DND-41 (cell line): ENCODE data around the gene SMIM35.

Experiments
- ATAC-seq: fragments of 200-7000 bp; cut with Tn5 transposase; 3 replicates; pipeline ENCODE4 v1.9.1; 2021; ENCODE audit warnings: low read depth; ENCODE audit not compliant: insufficient read depth
- DNase-seq: peaks from one replicate; pipeline ENCODE4 v3.0.0-alpha.2; 2020
- H2AFZ ChIP-seq: 2 replicates; pipeline ENCODE4 v1.6.0; 2012; ENCODE audit warnings: low read depth, low read length
- H3K27ac ChIP-seq: 2 replicates; pipeline ENCODE4 v1.5.1; 2012; ENCODE audit warnings: low read length, inconsistent platforms
- H3K27me3 ChIP-seq: fragments of 200-600 bp; sonication (generic); 2 replicates; pipeline ENCODE4 v1.6.0; 2012; ENCODE audit warnings: low read length, mild to moderate bottlenecking, inconsistent platforms; ENCODE audit not compliant: insufficient read depth, poor library complexity
- H3K36me3 ChIP-seq: 2 replicates; pipeline ENCODE4 v1.5.1; 2012; ENCODE audit warnings: low read length, inconsistent platforms; ENCODE audit not compliant: insufficient read depth
- H3K4me1 ChIP-seq: 2 replicates; pipeline ENCODE4 v1.5.1; 2012; ENCODE audit warnings: mild to moderate bottlenecking, low read length; ENCODE audit not compliant: insufficient read depth
- H3K4me2 ChIP-seq: 2 replicates; pipeline ENCODE4 v1.6.0; 2012; ENCODE audit warnings: mild to moderate bottlenecking, moderate library complexity, low read length, inconsistent platforms; ENCODE audit not compliant: insufficient read depth
- H3K4me3 ChIP-seq, 2 experiments: fragments of 200-600 bp in 1 of 2; shearing (Covaris generic) in 1 of 2; 2 replicates each; pipeline ENCODE4 v1.5.1; 2012 to 2016; ENCODE audit warnings: inconsistent platforms in 2 of 2, low read length in 2 of 2, mild to moderate bottlenecking in 2 of 2, low read depth in 1 of 2, moderate library complexity in 1 of 2
- H3K79me2 ChIP-seq: 2 replicates; pipeline ENCODE4 v1.6.0; 2012; ENCODE audit warnings: low read length, inconsistent platforms; ENCODE audit not compliant: insufficient read depth
- H3K9ac ChIP-seq: 2 replicates; pipeline ENCODE4 v1.6.0; 2012; ENCODE audit warnings: low read depth, mild to moderate bottlenecking, inconsistent platforms, low read length, moderate library complexity
- H3K9me3 ChIP-seq: 2 replicates; pipeline ENCODE4 v1.5.1; 2012; ENCODE audit warnings: low read length, moderate library complexity, mild to moderate bottlenecking, inconsistent platforms; ENCODE audit not compliant: insufficient read depth, severe bottlenecking
- H4K20me1 ChIP-seq: 2 replicates; pipeline ENCODE4 v1.6.0; 2012; ENCODE audit warnings: low read length; ENCODE audit not compliant: insufficient read depth
- EZH2 ChIP-seq: IDR thresholded peaks from 3 replicates; pipeline ENCODE4 v1.6.1; 2012; ENCODE audit warnings: borderline replicate concordance, low read depth, mild to moderate bottlenecking, moderate library complexity, low read length, inconsistent platforms; ENCODE audit not compliant: severe bottlenecking
- TF ChIP-seq, protein P1 (sequence below): IDR thresholded peaks from 2 replicates; pipeline ENCODE4 v1.5.1; 2012; ENCODE audit warnings: borderline replicate concordance, low read length, moderate library complexity, mild to moderate bottlenecking; ENCODE audit not compliant: poor library complexity, severe bottlenecking; ENCODE audit errors: extremely low read depth

The SMIM35 gene

DNA sequence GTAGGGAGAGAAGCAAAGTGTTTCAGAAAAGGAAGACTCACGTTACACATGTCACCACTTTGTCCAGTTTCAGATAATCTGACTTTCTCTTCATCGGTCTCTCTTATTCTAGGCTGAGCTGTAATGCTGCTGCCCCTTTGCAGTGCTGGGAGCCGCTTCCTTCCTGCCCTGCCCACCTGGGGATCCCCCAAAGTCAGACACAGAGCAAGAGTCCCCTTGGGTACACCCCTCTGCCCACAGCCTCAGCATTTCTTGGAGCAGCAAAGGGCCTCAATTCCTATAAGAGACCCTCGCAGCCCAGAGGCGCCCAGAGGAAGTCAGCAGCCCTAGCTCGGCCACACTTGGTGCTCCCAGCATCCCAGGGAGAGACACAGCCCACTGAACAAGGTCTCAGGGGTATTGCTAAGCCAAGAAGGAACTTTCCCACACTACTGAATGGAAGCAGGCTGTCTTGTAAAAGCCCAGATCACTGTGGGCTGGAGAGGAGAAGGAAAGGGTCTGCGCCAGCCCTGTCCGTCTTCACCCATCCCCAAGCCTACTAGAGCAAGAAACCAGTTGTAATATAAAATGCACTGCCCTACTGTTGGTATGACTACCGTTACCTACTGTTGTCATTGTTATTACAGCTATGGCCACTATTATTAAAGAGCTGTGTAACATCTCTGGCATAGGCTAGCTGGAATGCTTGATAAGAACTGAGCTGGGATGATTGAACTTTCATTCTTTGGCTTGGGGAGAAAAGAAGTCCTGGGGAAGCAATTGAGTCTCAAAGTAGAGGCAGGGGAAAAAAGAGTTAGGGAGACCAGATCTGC, 31.2 kb upstream of the SMIM35 start:
- no peaks in the 10 kb centered on the region for H3K9me3 ChIP-seq
- no peaks in the 10 kb centered on the region for H3K79me2 ChIP-seq
- no peak overlapping the region for H3K9ac ChIP-seq
- H3K4me3 ChIP-seq, result no peak overlapping the region
- H4K20me1 ChIP-seq, result no peaks in the 10 kb centered on the region
- no peaks in the 10 kb centered on the region for H3K36me3 ChIP-seq
- no peaks in the 10 kb centered on the region for H3K4me1 ChIP-seq
- H3K27ac ChIP-seq, result no peak overlapping the region
- DNase-seq (no peak), ATAC-seq (no peak)
- H2AFZ ChIP-seq, result no peak overlapping the region
- H3K27me3 ChIP-seq, result peaks cover 24% of the 10 kb centered on the region
- no peak for TF ChIP-seq EZH2
- TF ChIP-seq, protein P1, sequence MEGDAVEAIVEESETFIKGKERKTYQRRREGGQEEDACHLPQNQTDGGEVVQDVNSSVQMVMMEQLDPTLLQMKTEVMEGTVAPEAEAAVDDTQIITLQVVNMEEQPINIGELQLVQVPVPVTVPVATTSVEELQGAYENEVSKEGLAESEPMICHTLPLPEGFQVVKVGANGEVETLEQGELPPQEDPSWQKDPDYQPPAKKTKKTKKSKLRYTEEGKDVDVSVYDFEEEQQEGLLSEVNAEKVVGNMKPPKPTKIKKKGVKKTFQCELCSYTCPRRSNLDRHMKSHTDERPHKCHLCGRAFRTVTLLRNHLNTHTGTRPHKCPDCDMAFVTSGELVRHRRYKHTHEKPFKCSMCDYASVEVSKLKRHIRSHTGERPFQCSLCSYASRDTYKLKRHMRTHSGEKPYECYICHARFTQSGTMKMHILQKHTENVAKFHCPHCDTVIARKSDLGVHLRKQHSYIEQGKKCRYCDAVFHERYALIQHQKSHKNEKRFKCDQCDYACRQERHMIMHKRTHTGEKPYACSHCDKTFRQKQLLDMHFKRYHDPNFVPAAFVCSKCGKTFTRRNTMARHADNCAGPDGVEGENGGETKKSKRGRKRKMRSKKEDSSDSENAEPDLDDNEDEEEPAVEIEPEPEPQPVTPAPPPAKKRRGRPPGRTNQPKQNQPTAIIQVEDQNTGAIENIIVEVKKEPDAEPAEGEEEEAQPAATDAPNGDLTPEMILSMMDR, result no peak
- H3K4me2 ChIP-seq, result no peak overlapping the region

DNA sequence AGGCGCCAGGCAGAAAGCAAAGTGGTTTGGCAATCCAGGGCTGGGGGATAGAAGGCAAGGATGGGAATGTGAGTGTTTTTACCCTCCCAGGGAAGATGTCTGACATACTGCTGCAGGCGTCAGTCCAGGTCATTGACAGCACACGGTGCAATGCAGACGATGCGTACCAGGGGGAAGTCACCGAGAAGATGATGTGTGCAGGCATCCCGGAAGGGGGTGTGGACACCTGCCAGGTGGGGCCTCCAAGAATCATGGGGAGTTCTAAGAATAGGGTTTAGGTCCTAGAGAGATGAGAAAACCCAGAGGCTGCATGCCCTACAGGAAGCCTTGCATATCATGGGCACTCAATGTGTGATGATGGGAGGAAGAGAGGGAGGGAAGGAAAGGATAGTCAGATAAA, 28.3 kb upstream of the SMIM35 start:
- Histone ChIP-seq H3K4me3 (no peak overlapping the region), H2AFZ (no peak overlapping the region), H4K20me1 (no peaks in the 10 kb centered on the region), H3K9me3 (no peaks in the 10 kb centered on the region), H3K27me3 (peaks cover 27% of the 10 kb centered on the region), H3K4me1 (no peaks in the 10 kb centered on the region), H3K9ac (no peak overlapping the region), H3K27ac (no peak overlapping the region), H3K79me2 (no peaks in the 10 kb centered on the region), H3K36me3 (no peaks in the 10 kb centered on the region), H3K4me2 (no peak overlapping the region)
- no peak for TF ChIP-seq EZH2
- TF ChIP-seq, protein P1, result no peak
- ATAC-seq (no peak), DNase-seq (no peak)

- no peaks in the 10 kb centered on the region for H3K36me3 ChIP-seq
- H3K4me3 ChIP-seq, result no peak overlapping the region
- TF ChIP-seq EZH2, result no peak
- TF ChIP-seq, protein P1, result no peak
- H2AFZ ChIP-seq, result no peak overlapping the region
- no peak overlapping the region for H3K27ac ChIP-seq
- no peaks in the 10 kb centered on the region; the same call in 1 of the 2 replicates for H4K20me1 ChIP-seq
- ATAC-seq (no peak), DNase-seq (no peak)
- no peak overlapping the region for H3K4me2 ChIP-seq
- no peak overlapping the region for H3K9ac ChIP-seq
- no peaks in the 10 kb centered on the region for H3K79me2 ChIP-seq
- no peaks in the 10 kb centered on the region for H3K4me1 ChIP-seq
- peaks cover 27% of the 10 kb centered on the region for H3K27me3 ChIP-seq
- H3K9me3 ChIP-seq, result no peaks in the 10 kb centered on the region
Observed at GRCh38 chr11:118114266-118114665, 27.5 kb upstream of the SMIM35 start.
